Amniotic stem cell (primary cell): Measurements from ENCODE around the gene TUBGCP3.
"Not testable (repeated sequence)": the region's sequence is repeated elsewhere in the genome, so short reads cannot be mapped to it uniquely, and the experiment has no call there.

Experiments
- DNase-seq: peaks from one replicate; lab custom pipeline; 2025; lab: John Stamatoyannopoulos, UW

TUBGCP3 gene

DNA sequence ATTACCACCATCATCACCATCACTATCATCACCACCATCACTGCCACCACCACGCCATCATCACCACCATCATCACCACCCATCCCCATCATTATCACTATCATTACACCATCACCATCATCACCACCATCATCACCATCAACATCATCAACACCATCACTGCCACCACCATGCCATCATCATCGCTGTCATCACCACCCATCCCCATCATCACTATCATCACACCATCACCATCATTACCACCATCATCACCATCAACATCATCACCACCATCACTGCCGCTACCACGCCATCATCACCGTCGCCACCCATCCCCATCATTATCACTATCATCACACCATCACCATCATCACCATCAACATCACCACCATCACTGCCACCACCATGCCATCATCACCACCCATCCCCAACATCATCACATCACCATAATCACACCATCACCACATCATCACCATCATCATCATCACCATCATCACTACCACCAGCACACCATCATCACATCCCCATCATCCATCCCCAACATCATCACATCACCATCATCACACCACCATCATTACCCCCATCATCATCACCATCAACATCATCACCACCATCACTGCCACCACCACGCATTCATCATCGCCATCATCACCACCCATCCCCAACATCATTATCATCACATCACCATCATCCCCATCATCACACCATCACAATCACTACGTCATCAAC, 61.7 kb downstream of the TUBGCP3 start:
- no peak for DNase-seq

DNA sequence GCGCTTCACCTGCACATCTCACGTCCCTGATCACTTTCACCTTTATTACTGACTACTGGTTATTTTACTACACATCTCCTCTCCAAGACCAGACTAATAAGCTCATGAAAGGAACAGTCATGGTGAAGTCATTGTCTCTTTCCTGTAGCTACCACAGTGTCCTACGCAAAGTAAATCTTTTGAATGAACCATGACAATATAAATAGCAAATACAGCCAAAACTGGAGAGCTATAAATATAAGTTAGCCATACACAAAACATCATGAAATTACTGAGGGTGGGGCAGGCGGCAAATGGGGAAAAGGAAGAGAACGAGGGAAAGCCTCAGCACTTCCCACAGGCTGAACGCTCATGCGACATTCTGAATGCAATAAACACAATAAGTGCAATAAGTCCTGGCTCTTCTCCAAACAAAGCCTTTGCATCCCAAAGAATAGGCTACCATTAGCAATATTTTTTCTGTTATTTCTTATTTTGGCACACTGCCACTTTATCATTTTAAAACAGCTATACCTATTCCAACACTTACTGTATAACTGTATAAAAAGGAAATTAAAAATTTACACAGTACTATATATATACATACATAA, 62.5 kb downstream of the TUBGCP3 start:
- no peak for DNase-seq

DNA sequence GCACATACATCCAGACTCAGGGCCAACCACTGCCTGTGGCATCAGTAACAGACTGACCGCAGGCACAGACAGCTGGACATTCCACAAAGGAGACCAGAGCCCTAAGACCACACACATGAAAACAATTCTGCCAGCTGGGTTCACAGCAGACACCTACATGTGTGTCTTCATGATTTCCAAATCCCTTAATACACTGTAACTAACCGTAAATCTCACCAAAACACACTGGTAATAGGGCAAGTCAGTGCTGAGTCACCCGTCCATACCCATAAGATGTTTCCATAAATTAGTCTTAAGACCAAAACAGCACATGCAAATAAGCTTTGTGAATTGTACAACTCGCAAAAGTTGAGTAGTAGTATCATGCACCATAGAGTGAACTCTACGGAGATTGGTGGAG, 65.4 kb downstream of the TUBGCP3 start:
- DNase-seq, result no peak

DNA sequence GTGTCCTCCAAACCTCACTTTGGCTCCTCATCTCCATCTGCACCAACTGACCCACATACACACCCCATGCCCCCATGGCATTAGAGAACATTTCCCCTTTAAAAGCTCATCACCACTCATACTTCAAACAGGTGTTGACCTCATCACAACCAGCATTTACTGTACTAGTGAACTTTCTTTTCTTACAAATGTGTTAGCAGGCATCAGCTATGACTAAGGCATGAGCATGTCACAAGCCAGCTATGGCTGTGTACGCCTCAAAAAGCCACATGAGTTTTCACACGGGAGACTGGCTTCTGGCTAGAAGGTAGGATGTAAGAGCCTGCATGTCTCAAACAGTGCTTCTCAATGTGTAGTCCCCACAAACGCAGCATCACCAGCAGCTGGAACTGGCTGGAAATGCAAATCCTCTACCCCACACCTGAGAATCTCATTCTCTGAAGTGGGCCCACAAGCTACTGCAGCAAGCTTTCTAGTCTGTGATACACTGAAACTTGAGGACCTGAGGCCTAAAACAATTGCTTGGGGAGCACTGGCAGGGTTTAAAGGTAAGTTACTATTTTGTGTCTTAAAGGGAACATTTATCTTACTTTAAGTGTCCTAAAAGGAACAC, 66.8 kb downstream of the TUBGCP3 start:
- no peak for DNase-seq

DNA sequence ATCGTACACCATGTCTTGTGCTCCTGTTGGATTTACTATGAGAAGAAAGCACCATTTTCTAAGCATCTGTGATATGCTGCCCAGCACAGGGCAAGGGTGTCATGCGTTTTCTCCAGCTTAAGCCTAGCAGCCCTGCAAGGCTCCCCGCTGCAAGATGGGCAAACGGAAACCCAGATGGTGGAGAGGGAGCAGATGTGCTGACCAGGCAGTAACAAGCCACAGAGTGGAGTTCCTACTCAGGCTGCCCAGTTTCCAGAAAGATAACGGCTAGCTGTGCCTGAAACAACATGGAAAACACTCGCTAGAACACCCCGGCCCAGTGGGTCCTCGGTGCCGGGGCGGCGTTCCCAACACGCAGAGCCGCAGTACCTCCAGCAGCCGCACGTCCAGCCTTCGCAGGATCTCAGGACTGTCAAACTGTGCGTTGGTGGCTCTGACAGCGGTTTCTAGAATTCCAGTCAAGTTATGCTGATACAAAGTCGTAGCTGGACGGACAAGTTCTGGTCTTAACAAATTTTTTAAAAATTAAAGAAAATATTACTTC, 68.4 kb downstream of the TUBGCP3 start:
- no peak for DNase-seq

DNA sequence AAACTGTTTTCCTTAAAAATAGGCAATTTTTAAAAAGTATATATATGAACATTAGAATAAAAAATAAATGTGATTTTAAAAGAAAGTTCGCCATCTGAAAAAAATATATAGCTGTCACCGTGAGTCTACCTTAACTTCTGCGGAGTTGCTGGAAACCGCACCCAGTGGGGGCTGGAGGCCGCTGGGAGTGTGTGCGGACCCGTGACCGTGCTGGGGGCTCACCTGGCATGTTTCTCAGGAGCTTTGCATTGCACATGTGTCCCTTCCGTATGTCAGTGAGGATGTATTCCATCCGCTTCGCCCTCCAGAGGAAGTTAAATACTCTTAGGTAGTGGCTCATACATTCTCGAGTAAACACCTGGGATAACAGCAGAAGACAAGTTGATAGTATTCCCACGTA, 71.7 kb downstream of the TUBGCP3 start:
- no peak for DNase-seq

DNA sequence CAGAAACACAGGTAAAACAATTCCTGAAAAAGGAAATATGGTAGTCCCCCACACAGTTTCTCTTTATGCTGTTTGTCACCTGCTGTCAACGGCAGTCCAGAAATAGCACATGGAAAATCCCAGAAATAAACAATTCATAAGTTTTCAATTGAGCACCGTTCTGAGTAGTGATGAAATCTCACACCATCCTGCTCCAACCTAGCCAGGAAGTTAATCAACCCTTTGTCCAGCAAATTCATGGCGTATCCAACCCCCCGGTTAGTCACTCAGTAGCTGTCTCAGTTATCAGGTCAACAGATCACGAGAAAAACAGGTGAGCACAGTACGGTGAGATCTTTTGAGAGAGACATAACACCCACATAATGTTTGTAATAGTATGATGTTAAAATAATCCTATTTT, 74.2 kb downstream of the TUBGCP3 start:
- DNase-seq, result no peak

- no peak for DNase-seq
These were observed 76.8 kb downstream of the TUBGCP3 start for GRCh38 chr13:112510987-112511685.

DNA sequence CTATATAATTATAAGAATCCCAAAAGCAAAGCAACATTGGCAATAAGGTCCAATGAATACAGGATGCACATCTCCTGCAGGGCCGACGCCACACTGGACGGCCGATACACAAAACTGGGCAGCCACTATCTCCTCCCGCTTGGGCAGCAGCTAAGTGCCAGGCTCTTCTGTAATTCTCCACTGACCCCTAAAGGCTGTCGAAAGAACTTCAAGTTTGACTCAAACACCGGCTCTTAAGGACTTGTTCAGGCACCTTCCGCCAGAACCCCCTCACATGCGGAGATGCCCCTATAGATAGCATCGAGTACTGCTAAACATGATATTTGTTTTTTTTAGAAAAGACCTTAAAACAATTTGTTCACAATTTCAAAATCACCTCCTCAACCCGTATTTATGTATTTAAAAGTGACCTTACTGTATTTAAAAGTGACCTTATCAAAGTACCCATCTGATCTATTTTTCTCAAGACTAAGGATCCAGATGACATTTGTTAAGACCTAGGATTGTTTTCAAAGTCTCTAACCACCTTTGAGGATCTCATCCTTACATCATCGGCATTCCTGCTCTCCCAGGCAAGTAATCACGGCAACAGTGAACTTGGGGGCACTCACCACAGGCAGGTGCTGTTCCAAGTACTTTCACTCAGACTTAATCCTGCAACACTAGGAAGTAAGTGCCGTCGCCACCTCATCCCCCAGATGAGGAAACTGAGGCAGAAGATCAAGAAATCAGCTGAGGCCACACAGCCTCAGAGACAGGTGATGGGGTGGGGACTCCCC, 77.8 kb downstream of the TUBGCP3 start:
- no peak for DNase-seq

DNA sequence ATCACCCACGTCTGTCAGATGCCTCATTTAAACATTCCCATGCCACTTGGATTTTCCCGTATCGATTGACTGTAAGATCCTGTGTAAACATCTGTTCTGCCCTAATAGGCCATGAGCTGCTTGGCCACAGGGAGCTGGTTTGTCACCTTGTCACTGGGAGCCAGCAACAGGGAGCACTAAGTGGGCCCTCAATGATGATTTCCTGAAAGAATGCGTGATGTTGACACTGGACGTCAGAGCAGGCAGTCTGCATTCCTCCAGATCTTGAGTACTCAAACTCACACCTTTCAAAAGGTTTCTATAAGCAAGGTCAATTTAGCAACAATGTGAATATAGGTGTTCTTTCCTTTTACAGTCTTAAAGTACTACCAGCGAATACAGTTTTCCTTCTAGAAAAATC, 78.8 kb downstream of the TUBGCP3 start:
- no peak for DNase-seq

GRCh38 chr13:112506046-112506445, 81.9 kb downstream of the TUBGCP3 start:
- DNase-seq, result no peak

- no peak for DNase-seq
These were observed 91.8 kb downstream of the TUBGCP3 start for GRCh38 chr13:112496166-112496565.

DNA sequence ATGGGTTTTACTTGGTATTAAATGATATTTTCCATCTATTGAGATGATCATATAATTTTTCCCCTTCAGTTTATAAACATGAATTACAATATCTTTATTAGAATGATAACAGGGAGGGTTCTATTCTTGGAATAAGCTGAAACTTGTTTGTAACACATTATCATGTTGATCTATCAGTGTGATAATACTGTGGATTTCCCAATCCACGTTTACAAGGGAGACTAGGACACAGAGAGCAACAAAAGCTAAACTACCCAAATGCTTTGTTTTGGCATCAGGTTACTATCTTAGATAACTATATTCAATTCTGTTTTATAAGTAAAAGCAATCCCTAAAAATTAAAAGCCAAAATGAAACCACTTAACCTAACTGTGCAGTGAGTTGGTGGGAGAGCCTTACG, 92.5 kb downstream of the TUBGCP3 start:
- no peak for DNase-seq

DNA sequence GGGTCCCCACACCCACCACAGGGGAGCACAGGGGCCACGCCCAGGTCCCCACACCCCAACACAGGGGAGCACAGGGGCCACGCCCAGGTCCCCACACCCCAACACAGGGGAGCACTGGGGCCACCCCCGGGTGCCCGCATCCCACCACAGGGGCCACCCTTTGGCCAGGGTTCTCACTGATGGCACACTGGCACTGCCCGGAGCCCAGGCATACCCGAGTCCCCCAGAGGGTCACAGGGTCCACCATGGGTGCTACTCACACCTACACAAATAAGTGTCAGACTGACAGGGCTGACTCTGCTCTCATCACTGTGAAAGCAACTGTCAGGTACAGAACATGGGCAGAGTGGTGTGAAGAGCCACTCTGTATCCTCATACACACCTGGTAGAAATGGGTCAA, 98.8 kb downstream of the TUBGCP3 start:
- no peak for DNase-seq

- not testable (repeated sequence) for DNase-seq
These were observed 99.5 kb downstream of the TUBGCP3 start for GRCh38 chr13:112488343-112489050.

DNA sequence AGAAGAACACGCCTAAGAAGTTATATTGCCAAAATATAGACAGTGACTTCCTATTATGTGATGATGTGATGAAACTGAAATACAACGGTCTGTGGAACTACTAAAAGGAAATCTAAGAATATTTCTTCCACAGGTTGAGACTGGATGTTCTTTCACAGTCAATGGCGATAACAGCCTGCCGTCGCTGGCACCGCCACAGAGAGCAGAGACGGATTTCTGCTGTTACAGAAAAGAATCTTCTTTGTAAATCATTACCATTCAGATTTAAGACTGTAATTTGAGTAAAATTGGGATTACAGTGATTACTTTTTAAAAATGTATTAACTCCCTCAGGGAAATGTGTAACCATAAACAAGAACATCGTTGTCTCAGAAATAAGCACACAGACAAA, 100.8 kb downstream of the TUBGCP3 start:
- DNase-seq, result no peak

DNA sequence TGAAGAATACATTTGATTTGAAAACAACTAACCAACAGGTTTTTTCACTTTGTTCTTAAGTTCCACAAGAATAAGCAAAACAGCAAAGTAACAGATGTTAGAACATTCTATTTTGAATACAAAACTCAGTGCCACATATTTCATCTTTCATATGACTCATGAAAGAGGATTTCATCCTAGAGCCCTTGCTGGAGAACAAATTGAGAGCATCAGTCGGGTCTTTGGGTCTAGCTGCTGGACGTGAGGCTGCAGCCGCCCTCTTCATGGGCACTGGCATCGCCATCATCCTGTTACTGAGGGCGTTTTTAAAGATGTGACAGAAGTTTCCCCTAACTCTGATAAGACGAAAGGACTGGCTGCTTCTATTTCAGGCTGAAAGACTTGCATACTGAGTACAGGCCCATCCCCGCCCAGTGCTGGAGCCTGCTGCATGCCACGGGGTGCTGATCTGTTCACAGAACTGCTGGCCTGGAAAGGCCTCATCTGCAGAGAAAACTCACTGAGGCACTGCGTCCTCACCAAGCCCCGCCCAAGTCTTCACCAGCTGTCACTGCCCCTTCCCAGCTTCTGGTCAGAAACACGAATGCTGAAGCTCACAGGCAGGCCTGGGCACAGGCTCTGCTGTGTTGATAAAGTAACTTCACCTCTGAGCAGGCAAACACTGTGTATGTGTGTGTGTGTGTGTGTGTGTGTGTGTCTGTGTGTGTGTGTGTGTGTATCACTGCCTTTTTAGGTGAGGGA, 101.4 kb downstream of the TUBGCP3 start:
- no peak for DNase-seq

- not testable (repeated sequence) for DNase-seq
These were observed 102.1 kb downstream of the TUBGCP3 start for GRCh38 chr13:112485814-112486213.

GRCh38 chr13:112483299-112483698, 104.7 kb downstream of the TUBGCP3 start:
- DNase-seq, result no peak

GRCh38 chr13:112481458-112481857, 106.5 kb downstream of the TUBGCP3 start:
- no peak for DNase-seq

DNA sequence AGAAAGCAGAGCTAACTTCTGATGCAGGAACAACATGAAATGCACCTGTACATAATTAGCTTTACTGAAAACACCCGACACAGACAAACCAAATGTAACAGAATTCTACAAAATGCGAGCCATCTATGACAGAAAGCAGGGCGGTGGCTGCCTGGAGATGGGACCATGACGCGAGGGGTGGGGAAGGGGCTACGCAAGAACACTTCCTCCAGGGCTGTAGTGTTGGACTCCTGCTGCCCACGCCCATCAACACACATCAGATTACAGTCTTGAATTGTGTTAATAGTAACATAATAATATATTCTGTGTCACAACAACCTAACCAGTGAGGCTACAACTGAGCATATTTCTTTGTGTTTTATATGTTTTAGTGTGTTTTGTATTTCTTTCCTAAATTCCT, 108.6 kb downstream of the TUBGCP3 start:
- no peak for DNase-seq
